Activated CD8-positive, alpha-beta T cell treated with anti-CD3 and anti-CD28 coated beads for 36 hours (primary cell): ENCODE results near the gene RNF4. TPM values are rescaled to one million over a fixed set of nuclear protein-coding genes. Genes with fewer than 3 reads are reported as not detected.

Source experiments
- ATAC-seq: fragments of 200-7000 bp; cut with Tn5 transposase; one replicate; pipeline ENCODE4 v1.10.0; 2021; ENCODE audit warnings: mild to moderate bottlenecking, moderate library complexity
- CTCF ChIA-PET: fragments of 350-600 bp; sonication (Branson Sonifier 250); formaldehyde crosslinking; loops from one replicate; lab custom pipeline; 2021; ENCODE audit warnings: antibody characterized with exemption; lab: Charles Lee
- POLR2A ChIA-PET: fragments of 350-600 bp; sonication (Branson Sonifier 250); formaldehyde crosslinking; loops from one replicate; lab custom pipeline; 2021; ENCODE audit warnings: antibody characterized with exemption; lab: Charles Lee
- DNase-seq: peaks from one replicate; pipeline ENCODE4 v3.0.0-alpha.2; 2020
- H3K27ac Mint-ChIP-seq: one replicate; pipeline ENCODE4 v1.8.0; 2021; ENCODE audit warnings: mild to moderate bottlenecking, mixed read lengths
- H3K27me3 Mint-ChIP-seq: one replicate; pipeline ENCODE4 v1.8.0; 2021; ENCODE audit warnings: mixed read lengths
- H3K36me3 Mint-ChIP-seq: one replicate; pipeline ENCODE4 v1.8.0; 2021; ENCODE audit warnings: low read depth, mixed read lengths
- H3K4me1 Mint-ChIP-seq: one replicate; pipeline ENCODE4 v1.8.0; 2021; ENCODE audit warnings: low read depth, mixed read lengths
- H3K4me3 Mint-ChIP-seq: one replicate; pipeline ENCODE4 v1.8.0; 2021; ENCODE audit warnings: mild to moderate bottlenecking, moderate library complexity, mixed read lengths
- H3K9me3 Mint-ChIP-seq: one replicate; pipeline ENCODE4 v1.8.0; 2021; ENCODE audit warnings: mixed read lengths
- intact Hi-C: fragments of 100-400 bp; cut with micrococcal nuclease; formaldehyde crosslinking; loops from one replicate; pipeline ENCODE4 v1.10.0; 2022
- total RNA-seq, 2 experiments: library from RNA; stranded (reverse); gene quantifications; one replicate each; pipeline ENCODE4 v1.2.3, GENCODE V29; 2021
- TF ChIP-seq, protein P1 (sequence below): fragments of 200-600 bp; IDR thresholded peaks from one replicate; pipeline ENCODE4 v1.8.0; 2022; ENCODE audit warnings: antibody characterized with exemption, mild to moderate bottlenecking

Gene RNF4
- total RNA-seq, 2 experiments from 2014 or later, result 94.6 to 96.2 TPM

DNA sequence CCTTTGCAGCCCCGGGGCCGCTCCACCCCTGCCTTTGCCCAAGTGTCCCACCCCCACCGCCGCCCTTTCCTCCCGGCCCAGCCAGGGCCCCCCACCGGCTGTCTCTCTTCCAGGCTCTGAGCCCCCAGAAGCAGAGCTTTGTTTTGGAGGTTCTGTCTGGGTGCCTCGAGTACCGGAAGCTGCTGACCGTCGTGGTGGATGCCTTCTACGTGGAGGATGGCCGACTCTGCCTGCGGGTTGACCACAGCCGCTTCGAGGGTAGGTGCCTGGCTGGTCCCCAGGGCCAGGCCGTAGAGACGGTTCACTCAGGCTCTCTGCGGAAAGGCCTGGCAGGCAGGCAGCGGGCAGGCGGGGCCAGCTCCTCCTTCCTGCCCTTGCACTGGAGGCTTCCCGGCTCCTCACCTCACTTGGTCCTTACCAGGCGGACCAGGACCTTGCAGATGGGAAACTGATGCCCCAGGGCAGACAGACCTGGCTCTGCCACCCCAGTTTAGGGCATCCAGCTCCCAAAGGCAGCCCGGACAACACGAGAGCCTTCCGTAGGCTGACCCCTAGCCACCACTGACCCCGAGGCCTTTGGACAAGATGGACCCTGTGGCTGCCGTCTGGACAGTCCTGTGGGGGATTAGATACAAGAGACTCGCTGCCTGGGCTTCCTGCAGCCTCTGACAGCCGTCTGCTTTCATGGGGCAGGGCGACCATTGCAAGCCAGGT lies 32.0 kb upstream of the RNF4 start:
- ATAC-seq (no peak), DNase-seq (no peak)
- TF ChIP-seq, protein P1, sequence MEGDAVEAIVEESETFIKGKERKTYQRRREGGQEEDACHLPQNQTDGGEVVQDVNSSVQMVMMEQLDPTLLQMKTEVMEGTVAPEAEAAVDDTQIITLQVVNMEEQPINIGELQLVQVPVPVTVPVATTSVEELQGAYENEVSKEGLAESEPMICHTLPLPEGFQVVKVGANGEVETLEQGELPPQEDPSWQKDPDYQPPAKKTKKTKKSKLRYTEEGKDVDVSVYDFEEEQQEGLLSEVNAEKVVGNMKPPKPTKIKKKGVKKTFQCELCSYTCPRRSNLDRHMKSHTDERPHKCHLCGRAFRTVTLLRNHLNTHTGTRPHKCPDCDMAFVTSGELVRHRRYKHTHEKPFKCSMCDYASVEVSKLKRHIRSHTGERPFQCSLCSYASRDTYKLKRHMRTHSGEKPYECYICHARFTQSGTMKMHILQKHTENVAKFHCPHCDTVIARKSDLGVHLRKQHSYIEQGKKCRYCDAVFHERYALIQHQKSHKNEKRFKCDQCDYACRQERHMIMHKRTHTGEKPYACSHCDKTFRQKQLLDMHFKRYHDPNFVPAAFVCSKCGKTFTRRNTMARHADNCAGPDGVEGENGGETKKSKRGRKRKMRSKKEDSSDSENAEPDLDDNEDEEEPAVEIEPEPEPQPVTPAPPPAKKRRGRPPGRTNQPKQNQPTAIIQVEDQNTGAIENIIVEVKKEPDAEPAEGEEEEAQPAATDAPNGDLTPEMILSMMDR, result no peak
- Mint-ChIP-seq H3K36me3 (no peaks in the 10 kb centered on the region), H3K9me3 (no peaks in the 10 kb centered on the region), H3K4me3 (no peak overlapping the region), H3K27me3 (no peaks in the 10 kb centered on the region), H3K27ac (no peak overlapping the region), H3K4me1 (peaks cover 4% of the 10 kb centered on the region)
- ChIA-PET POLR2A (no interaction called here), CTCF (interaction anchor here (0.6 to 3.0 kb wide), 3 partner anchors 25 to 539 kb away, joined by 3 to 10 read pairs (median 3); no protein-coding TSS in a partner anchor)
- intact Hi-C loops, result no loop called here

DNA sequence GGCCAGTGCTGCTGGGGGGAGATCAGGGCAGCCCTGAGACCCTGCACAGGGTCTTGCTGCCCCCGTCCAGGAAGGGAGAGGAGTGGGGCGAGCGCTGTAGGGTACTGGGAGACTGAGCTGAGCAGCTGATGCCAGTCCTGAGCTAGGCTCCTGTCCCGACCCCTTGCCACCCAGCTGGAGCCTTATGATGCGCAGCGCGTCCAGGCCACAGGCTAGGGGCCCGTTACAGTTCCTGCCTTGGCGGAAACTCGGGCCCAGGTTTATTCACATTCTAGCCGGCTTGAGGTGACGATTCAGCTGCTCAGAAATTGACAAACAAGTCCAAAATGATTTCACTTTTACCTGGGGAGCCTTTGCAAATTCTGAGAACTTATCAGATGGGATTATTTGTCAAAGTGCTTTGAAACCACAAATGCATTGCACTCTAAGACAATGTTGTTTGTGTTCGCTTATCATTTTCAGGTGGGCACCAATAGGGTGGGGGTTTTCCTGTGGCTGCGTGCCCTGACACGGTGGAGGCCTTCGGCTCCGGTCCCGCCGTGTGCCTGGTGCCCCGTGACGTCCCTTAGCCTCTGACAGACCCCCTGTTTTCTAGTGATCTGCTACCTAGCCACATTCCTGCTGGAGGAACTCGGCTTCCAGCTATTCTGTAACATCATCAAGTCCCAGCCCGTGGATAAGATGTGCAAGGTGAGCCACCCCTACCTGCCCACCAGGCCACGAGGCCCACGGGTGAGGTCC lies 31.3 kb upstream of the RNF4 start:
- H3K27ac Mint-ChIP-seq, result no peak overlapping the region
- no peak overlapping the region for H3K4me3 Mint-ChIP-seq
- intact Hi-C loops, result no loop called here
- POLR2A ChIA-PET, result no interaction called here
- no peaks in the 10 kb centered on the region for H3K36me3 Mint-ChIP-seq
- no peak for ATAC-seq
- no peaks in the 10 kb centered on the region for H3K9me3 Mint-ChIP-seq
- CTCF ChIA-PET, result interaction anchor here (0.6 to 3.0 kb wide), 2 partner anchors 217 to 540 kb away, joined by 3 to 10 read pairs; no protein-coding TSS in a partner anchor
- H3K27me3 Mint-ChIP-seq, result no peaks in the 10 kb centered on the region
- DNase-seq, result no peak
- H3K4me1 Mint-ChIP-seq, result peaks cover 4% of the 10 kb centered on the region
- TF ChIP-seq, protein P1, result no peak

DNA sequence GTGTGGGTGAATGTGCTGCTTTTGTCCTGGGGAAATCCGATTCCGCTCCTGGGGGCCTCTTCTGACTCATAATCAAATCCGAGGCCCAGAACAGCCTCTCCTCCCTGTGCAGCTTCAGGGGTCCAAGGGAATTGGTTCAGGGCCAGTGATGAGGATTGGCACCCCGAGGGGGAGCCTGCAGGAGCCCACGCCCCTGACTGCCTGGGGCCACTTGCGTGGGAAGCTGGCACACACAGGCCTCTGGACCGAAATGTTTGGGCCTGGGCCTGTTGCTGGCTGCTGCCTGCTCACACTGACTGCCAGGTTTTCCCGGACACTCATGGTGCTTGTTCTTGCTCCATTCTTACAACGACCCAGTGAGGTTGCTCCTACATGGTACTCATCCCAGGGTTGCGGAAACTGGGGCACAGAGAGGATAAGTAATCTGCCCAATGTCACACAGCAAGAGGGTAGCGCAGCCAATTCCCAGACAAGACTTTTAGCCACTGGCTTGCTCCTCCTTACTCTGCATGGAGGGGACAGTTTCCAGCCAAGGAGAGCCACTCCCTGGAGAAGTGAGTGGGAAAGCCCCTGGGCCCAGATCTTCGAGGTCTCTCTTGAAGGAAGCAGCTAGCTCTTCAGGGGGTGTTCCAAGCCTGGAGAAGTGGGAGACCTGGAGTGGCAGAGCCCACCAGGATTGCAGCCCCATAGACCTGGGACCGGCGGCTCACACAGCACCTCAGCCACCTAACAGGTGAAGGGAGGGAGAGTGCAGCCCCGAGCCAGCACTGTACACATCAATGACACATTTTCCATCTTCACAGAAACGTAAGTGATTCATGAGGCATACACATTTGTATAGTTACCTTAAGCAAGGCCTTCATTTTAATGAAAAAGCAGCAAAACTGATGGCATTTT lies 29.8 kb upstream of the RNF4 start:
- TF ChIP-seq, protein P1, result no peak
- no peak for DNase-seq
- intact Hi-C loops, result no loop called here
- ChIA-PET CTCF (interaction anchor here (3.0 kb wide), 1 partner anchor 219 kb away, joined by 10 read pairs; no protein-coding TSS in a partner anchor), POLR2A (no interaction called here)
- no peaks in the 10 kb centered on the region for H3K27me3 Mint-ChIP-seq
- no peaks in the 10 kb centered on the region for H3K36me3 Mint-ChIP-seq
- peaks cover 4% of the 10 kb centered on the region for H3K4me1 Mint-ChIP-seq
- no peak overlapping the region for H3K4me3 Mint-ChIP-seq
- no peaks in the 10 kb centered on the region for H3K9me3 Mint-ChIP-seq
- H3K27ac Mint-ChIP-seq, result no peak overlapping the region
- no peak for ATAC-seq

DNA sequence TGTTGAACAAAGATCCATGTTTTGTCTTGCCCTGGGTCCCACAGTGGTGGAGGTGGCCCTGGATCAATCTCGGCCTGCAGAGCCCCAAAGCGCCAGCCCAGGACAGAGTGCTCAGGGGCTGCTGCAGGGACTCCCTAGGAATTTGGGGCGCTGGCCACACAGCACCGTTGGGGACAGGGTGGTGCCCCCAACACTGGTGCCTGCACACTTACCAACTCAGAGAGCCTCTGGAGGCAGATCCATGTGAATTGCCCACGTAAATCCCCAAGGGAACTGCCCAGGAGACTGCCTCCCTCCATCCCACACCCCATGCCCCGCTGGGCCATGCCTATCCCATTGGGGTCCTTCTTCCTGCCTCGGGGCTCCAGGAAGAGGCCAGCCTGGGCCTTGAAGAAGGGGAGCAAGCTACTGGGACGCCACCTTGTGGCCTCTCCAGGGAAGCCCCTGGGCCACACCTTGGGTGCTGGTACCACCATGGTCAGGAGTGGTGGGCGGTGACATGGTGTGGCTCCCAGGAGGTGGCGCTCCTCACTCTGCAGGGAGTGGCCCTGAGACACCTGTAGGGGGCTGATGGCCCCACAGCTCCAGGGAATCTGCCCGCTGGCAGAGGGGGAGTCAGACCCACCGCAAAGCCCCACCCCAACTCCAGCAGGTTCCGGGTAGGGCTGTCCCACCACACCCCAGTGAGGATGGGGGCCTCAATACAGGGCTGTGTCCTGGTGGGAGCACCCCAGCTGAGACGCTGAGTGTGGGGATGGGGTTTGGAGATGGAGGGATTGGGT lies 27.3 kb upstream of the RNF4 start:
- no peaks in the 10 kb centered on the region for H3K9me3 Mint-ChIP-seq
- H3K36me3 Mint-ChIP-seq, result no peaks in the 10 kb centered on the region
- CTCF ChIA-PET, result interaction anchor here (0.6 to 5.5 kb wide), 31 partner anchors 8 to 227 kb away, joined by 3 to 40 read pairs (median 4); partner anchors contain the start of gene RNF4
- ATAC-seq (peak; percentile 100), DNase-seq (peak; percentile 94)
- POLR2A ChIA-PET, result interaction anchor here (0.9 kb wide), 1 partner anchor 29 kb away, joined by 3 read pairs; no protein-coding TSS in a partner anchor
- no peaks in the 10 kb centered on the region for H3K27me3 Mint-ChIP-seq
- intact Hi-C loops, result loop anchor here (10.0 kb wide), 1 partner anchor 227 kb away; no protein-coding TSS in a partner anchor
- H3K4me3 Mint-ChIP-seq, result no peak overlapping the region
- peak overlapping the region; percentile 49 for H3K27ac Mint-ChIP-seq
- peaks cover 4% of the 10 kb centered on the region for H3K4me1 Mint-ChIP-seq
- TF ChIP-seq, protein P1, result peak; percentile 98
